SK-MEL-5 (cell line): Measurements from ENCODE around the gene ACTR3C. TPM values are rescaled to one million over a fixed set of nuclear protein-coding genes. Genes with fewer than 3 reads are reported as not detected.

Experiments used
- DNase-seq: peaks from one replicate; pipeline ENCODE4 v3.0.0-alpha.2; 2016; ENCODE audit warnings: low read depth, low spot score
- in situ Hi-C: cut with HindIII; loops from 2 replicates; pipeline ENCODE4 v1.10.0; 2016; ENCODE audit warnings: low sequenced_read_pairs, high pct_unique_total_duplicates, low pct_unique_long_range_greater_than_20kb
- total RNA-seq: library from RNA; depleted of rRNA; stranded (reverse); fragments of >200 nt; shearing (Covaris generic); gene quantifications from 2 replicates; pipeline ENCODE4 v1.2.3, GENCODE V29; 2014

ACTR3C gene
- total RNA-seq, 1 experiment from 2014 or later: not detected

DNA sequence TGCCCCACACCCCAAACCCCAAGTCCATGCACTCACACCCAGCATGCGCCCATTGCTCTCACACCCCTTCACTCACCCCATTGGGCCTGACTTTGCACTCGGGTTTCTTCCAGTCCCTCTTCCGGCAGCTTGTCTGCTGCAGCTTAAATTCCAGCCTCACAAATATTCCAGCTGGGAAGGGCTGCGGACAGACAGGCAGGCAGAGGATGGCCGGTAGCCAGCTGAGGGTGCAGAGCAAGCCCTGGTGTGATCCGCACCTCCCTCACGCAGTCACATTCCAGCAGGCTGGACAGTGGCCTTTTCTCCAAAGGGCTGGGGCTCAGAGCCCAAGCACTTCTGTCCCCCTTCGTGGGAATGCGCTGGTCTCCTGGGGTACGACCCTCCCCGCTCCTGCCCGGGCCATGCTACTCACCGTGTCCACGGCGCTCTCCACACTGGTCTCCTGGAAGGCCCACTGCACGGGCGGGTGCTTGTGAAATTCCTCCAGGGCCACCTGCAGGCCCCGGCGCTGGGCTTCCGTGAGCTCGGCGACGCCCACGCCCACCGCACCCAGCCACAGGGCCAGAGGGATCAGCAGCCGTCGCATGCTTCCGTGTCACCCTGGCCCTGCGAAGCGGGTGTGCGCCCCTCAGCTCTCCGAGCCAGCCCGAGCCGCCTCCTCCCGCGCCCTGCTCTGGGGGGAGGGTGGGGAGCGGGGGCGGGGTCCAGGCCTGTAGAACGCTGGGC is 16.8 kb upstream of the ACTR3C start:
- in situ Hi-C loops: no loop called here
- DNase-seq: no peak

DNA sequence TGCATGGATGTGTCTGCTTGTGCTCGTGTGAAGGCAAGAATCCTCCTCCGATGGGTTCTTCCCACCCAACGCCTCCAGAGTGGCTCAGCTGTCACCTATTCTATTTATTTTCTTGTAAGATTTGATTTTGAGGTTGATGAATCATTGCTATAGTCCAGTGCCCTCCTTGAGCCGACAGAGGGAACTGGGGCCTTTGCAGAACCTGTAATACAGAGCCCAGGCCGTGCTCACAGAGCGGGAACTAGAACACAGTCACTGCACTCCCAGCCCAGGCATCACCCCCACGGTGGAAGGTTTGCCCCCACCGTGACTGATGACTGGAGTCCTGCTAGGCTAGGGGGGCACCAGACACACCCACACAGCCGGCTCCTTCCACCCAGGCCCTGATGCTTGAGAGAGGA is 16.1 kb upstream of the ACTR3C start:
- in situ Hi-C loops: no loop called here
- DNase-seq: no peak

DNA sequence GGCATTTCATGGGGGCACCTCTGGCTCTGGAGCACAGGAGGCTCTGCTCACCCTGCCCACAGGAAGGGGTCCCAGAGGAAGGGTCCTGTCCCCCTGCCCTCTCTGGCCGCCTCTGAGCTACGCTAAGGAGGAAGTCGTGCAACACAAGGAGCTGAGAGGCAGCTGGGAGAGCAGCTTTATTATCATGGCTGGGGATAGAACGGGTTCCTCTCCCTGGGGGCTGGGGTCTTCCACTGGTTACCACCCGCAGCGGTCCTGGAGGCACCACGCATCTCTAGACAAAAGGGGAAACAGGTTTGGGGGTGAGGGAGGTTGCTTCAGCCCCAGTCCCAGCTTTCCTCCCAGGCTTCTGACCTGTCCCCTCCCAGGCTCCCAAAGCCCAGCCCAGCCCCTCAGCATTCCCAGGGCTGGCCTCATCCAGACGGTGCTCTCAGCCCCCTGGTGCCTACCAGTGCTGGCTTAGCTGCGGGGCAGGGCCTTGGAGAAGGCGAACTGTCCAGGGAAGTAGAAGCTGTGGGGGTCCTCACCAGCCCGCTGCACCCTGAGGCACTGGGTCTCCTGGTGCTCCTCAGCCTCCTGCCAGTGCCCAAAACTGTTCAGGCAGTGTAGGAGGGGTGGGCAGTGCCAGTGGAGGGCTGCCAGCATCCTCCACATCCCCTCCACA is 15.0 kb upstream of the ACTR3C start:
- in situ Hi-C loops: no loop called here
- DNase-seq: no peak

DNA sequence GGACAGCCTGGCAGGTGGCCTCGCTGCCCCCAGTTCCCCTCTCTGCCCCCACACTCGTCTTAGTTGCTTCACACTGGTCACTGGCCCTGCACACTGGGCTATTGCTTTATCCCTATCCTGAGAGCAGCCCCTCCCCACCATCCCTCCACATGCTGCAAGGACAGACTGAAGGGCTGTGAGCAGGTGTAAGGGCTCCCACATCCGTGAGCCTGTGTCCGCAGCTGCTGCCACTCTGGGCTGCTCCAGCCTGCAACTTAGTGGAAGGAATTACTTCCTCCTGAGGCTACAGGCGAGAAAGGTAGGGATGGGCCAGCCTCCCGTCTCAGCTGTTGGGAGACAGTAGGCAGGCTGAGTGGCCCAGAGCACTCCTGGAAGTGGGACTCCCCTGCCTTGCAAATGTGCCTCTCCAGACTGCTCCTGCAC is 14.3 kb upstream of the ACTR3C start:
- in situ Hi-C loops: no loop called here

DNA sequence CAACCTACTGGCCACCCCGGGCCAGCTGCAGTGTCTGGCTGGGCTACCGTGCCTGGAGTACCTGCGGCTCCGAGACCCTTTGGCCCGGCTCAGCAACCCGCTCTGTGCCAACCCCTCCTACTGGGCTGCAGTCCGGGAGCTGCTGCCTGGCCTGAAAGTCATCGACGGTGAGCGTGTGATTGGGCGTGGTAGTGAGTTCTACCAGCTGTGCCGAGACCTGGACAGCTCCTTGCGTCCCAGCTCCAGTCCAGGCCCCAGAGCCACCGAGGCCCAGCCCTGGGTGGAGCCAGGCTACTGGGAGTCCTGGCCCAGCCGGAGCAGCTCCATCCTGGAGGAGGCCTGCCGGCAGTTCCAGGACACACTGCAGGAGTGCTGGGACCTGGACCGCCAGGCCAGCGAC is 13.8 kb upstream of the ACTR3C start:
- in situ Hi-C loops: no loop called here
- no peak for DNase-seq

More for the DNA sequence above, 14.3 kb upstream of the ACTR3C start:
- DNase-seq: no peak

DNA sequence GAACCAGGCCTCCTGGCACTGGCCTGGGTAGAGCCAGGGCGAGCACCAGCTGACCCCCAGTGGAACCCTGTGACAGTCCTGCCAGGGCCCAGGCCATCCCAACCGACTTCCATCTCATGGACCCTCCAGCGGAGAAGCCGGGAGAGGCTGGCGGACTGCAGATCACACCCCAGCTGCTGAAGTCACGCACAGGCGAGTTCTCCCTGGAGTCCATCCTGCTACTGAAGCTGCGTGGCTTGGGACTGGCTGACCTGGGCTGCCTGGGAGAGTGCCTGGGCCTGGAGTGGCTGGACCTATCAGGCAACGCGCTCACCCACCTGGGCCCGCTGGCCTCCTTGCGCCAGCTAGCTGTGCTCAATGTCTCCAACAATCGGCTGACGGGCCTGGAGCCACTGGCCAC is 13.4 kb upstream of the ACTR3C start:
- no peak for DNase-seq
- in situ Hi-C loops: no loop called here

DNA sequence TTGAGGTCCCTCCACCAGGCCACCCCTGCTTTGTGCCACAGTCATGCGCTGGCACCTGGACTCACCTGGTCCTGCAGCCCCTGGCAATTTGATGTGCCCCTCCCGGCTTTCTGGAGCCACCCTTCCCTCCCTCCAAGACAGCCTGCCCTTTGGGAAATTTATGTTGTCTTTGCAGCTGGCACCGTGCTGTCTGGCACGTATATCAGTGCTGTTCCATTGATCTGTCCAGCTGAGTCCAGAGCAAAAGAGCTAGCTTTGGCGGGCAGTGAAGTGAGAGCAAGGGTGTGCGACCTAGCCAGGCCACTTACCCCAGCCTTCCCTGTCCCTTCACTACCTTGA is 12.4 kb upstream of the ACTR3C start:
- in situ Hi-C loops: no loop called here
- DNase-seq: no peak

DNA sequence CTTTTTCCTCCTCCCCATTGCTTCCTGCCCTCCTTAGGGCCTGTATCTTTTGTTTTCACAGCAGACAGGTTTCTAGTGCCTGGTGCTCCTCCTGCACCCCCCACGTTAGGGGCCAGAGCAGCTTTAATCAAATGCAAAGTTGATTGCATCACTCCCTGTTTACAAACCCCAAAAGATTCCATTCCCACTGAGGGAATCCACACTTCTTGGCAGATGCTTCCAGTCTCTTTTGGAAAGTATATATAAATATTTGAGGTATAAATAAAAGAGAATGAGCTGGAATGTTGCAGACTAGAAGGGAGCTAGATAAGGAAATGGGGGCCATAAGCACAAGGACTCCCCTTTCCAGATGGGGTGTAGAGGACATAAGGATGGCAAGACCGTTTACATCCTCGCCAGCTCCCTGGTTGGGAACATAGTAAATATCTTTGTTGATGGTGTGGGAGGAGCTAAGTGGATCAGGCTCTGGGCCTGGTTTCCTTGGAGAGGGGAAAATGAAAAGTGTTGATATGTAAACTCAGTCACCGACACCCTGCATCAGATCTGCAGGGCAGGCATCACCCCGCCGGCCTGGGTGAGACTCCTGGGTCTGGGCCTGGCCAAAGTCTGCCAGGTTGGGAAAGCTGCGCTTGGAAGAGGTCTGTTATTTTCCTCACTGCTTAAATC is 11.9 kb upstream of the ACTR3C start:
- in situ Hi-C loops: no loop called here
- DNase-seq: no peak

DNA sequence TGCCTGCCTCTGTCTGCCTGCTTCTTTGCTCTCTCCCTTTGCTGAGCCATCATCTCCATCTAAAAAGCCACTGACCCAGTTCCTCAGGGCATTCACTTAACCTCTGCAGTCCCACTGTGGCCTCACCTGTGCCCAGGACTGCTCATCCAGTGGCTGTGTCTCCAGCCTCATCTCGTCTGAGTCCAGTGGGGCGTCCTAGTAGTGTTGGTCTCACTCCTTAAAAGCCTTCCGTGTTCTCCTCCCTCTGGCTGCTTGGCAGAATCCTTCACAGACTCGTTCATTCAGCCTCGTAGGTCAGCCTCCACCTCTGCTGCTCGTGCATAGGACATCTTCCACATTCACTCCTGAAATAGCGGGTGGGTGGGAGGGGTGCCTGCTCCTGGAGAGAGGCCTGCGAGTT is 10.8 kb upstream of the ACTR3C start:
- no peak for DNase-seq
- in situ Hi-C loops: no loop called here

DNA sequence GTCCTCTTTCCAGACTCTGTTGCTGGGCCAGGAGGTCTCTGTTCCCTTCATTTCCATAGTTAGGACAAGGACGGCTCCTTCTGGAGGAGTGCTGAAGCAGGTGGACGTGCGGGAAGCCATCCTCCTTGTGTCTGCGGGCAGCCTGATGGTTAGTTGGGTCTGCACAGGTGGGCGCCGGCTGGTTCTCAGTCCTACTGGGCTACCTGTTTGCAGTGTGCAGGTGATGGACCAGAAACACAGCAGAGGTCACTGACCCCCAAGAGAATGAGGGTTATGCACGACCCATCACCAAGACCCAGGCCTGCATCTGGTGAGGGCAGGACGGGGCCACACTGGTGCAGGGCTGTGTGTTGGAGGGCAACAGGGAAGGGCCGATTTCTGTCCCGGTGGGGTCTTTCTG is 10.3 kb upstream of the ACTR3C start:
- in situ Hi-C loops: no loop called here
- DNase-seq: no peak

DNA sequence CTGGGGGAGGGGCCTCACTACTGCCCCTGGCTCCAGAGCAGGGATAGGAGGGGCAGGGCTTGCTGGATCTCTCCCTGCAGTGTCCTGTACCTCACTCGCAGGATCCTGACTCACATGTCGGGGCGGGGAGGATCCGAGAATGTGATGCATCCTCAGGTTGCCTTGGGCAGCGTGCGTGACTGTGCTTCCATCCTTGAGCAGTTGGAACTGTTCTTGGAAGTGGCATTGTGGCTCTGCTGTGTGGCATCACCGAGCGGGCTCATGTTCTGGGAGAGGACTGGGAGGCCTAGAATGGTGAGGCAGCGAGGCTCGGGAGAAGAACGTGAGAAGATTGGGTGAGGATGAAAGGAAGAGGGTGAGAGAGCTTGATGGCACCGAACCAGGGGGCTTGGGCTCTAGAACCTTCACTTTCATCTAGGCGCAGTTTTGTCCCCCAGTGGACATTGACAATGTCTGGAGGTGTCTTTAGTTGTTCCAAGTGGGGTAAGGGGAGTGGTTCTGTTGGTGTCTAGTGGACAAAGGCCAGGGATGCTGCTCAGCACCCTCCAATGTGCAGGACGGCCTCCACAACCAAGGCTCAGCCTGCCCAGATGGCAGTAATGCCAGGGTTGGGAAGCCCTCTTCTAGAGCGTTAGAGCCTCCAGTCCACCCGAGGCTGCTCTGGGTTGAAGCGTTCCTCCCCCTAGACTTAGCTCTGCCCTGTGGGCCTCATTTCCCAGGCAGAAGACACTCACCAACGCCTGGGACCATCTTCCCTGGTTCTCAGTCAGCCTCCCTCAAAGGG is 9.7 kb upstream of the ACTR3C start:
- in situ Hi-C loops: no loop called here
- DNase-seq: no peak

DNA sequence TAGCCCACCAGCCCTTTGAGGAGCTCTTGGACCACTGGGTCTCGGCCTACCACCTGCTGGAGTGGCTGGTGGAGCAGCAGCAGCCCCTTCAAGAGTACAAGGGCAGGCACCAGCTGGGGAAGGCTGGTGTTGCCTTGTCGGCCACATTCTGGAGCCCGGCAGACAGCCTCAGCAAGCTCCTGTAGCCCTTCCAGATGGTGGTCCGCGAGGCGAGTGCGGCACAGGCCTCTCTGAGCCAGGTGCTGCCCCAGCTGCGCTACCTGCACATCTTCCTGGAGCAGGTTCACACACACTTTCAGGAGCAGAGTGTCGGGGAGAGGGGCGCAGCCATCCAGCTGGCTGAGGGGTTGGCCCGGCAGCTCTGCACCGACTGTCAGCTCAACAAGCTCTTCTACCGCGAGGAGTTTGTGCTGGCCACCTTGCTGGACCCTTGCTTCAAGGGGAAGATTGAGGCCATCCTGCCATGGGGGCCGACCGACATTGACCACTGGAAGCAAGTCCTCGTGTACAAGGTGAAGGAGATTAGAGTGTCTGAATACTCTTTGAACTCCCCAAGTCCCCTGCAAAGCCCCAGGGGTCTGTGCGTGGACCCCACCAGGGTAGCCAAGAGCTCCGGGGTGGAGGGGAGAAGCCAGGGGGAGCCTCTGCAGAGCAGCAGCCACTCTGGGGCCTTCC is 7.0 kb upstream of the ACTR3C start:
- DNase-seq: no peak
- in situ Hi-C loops: no loop called here

DNA sequence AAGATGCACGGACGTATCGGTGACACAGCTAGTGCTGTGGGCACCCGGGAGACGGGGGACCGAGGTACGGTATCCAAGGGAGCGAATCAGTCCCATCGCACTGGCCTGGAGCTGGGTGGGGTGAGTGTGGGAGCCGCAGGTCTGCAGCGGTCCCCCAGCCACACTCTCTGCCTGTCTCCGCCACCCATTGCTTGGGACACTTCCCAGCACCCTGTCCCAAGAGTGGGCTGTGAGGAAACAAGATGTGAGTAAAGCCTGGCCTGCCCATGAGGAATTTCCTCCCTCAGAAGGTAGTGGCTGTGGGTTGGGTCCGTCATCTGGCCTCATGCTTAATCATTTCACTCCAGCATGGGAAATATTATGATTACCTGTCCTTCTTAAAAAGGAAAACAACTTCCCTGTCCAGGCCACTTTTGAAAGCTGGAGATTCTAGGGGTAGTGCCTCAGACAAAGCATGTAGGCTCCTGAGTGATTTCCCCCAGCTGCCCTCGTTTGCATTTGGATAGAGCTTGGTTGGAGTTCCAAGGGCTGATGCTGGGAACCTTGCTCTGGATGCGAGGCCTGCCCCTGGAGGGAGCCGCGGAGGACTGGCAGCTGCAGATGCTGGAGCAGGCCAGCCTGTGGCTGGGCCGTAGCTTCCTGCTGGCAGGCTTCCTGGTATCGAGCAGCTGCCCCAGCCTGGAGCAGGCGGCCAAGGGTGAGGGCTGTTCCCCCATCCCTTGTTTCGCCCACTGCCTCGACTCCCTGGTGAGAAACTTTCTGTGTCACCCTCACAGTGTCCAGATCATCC is 6.2 kb upstream of the ACTR3C start:
- no peak for DNase-seq
- in situ Hi-C loops: no loop called here

DNA sequence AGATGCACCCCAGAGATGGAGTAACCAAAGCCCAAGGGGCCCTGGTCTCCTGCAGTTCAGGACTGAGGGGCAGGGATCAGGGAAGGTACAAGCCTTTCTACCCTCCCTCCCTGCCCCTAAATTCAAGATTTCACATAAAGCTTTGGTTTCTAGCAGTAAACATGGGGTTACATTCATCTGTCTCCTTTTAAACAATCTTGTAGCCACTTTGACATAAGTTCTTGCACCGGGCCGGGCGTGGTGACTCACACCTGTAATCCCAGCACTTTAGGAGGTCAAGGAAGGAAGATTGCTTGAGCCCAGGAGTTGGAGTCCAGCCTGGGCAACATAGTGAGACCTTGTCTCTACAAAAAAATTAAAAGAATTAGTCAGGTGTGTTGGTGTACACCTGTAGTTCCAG is 4.0 kb upstream of the ACTR3C start:
- in situ Hi-C loops: no loop called here
- no peak for DNase-seq

DNA sequence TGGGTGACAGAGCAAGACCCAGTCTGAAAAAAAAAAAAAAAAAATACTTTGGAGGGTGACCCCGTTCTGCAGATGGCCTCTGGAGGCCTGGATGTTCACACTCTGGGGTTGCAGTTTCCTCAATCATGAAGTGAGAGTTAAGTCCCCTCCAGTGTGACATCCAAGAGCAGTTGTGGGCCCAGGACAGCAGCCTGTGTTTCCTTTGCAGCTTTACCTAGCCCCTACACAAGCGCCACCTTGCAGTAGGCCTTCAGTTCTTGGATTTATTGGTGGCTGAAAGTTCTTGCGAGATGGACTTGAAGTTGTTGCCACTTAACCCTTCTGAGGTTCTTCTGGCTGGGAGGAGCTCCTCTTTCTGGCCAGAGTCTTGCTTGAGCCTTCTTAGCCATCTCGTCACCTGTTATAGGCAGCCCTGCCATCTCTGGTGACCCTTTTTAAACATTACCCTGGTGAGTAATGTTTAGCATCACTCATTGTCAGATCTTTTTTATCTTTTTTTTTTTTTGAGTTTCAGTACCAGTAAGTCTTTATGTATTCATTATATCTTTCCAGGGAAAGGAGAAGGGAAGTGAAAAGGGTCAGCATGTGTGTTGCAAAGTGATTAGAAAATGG is 3.4 kb upstream of the ACTR3C start:
- in situ Hi-C loops: no loop called here
- DNase-seq: no peak

DNA sequence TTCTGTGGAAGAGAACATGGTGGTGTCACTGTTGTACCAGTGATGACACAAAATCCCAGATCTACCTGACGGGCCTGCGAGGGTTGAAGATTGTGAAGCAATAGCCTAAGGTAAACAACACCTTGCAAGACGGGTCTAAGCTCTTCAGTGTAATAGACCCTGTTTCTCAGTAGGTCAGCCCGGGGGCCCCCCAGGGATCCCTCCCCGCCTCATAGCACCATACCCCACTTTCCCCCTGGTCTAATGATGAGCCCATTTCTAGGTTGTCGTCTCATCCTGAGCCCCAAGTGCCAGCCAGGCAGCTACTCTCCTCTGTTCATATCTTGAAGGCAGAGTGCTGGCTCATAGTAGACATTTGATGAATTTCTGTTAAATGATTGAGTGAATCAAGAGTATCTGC is 2.6 kb upstream of the ACTR3C start:
- in situ Hi-C loops: no loop called here
- DNase-seq: no peak

DNA sequence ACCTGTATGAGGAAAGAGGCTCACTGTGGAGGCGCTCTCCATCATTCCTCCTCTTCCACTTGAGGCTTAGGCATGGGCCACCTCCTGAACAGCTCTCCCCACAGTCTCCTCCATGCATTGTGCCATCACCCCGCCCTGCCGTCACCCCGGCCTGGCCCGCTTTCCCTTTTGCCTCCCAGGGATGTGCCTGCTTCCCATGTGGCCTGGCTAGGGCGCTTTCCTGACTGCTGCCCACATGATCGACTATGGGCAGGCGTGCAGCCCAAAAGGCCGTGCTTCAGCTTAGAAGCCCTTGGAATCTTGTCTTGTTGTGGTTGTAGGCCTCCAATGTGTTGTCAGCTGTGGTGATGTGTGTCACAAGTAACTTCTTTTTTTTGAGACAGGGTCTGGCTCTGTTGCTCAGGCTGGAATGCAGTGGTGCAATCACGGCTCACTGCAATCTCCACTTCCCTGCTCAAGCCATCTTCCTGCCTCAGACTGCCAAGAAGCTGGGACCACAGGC is 1.8 kb upstream of the ACTR3C start:
- in situ Hi-C loops: no loop called here
- no peak for DNase-seq
